Osteoblast (primary cell): ENCODE data around the gene CPEB4. TPM values are rescaled to one million over a fixed set of nuclear protein-coding genes. Genes with fewer than 3 reads are reported as not detected.

ENCODE experiments used
- DNase-seq: peaks from one replicate; pipeline ENCODE4 v3.0.0; 2011; ENCODE audit warnings: low spot score, mixed read lengths; ENCODE audit not compliant: insufficient read length; ENCODE audit errors: missing footprints
- H2AFZ ChIP-seq: 2 replicates; pipeline ENCODE4 v1.6.0; 2011; ENCODE audit warnings: mild to moderate bottlenecking, low read length
- H3K27ac ChIP-seq: 2 replicates; pipeline ENCODE4 v1.5.1; 2011; ENCODE audit warnings: mild to moderate bottlenecking, low read depth, low read length, moderate library complexity
- H3K27me3 ChIP-seq: 2 replicates; pipeline ENCODE4 v1.6.0; 2012; ENCODE audit warnings: mild to moderate bottlenecking, control low read depth, inconsistent platforms, low read length, moderate library complexity; ENCODE audit not compliant: insufficient read depth
- H3K36me3 ChIP-seq: 2 replicates; pipeline ENCODE4 v1.5.1; 2011; ENCODE audit warnings: mild to moderate bottlenecking, low read length, control low read depth, moderate library complexity; ENCODE audit not compliant: insufficient read depth
- H3K4me1 ChIP-seq: 2 replicates; pipeline ENCODE4 v1.5.1; 2011; ENCODE audit warnings: mild to moderate bottlenecking, low read length, control low read depth, moderate library complexity; ENCODE audit not compliant: insufficient read depth
- H3K4me2 ChIP-seq: 2 replicates; pipeline ENCODE4 v1.6.0; 2011; ENCODE audit warnings: mild to moderate bottlenecking, low read length; ENCODE audit not compliant: insufficient read depth
- H3K4me3 ChIP-seq: fragments of 200-600 bp; sonication (generic); 3 replicates; pipeline ENCODE4 v1.5.1; 2012; ENCODE audit warnings: mild to moderate bottlenecking, low read length, inconsistent platforms; ENCODE audit not compliant: insufficient read depth
- H3K79me2 ChIP-seq: 2 replicates; pipeline ENCODE4 v1.6.0; 2012; ENCODE audit warnings: mild to moderate bottlenecking, low read length, control low read depth, inconsistent platforms; ENCODE audit not compliant: insufficient read depth
- H3K9me3 ChIP-seq: 2 replicates; pipeline ENCODE4 v1.5.1; 2011; ENCODE audit warnings: low read depth, low read length, control low read depth
- H4K20me1 ChIP-seq: 2 replicates; pipeline ENCODE4 v1.6.0; 2012; ENCODE audit warnings: mild to moderate bottlenecking, low read length, control low read depth; ENCODE audit not compliant: insufficient read depth
- CTCF ChIP-seq: IDR thresholded peaks from 2 replicates; pipeline ENCODE4 v1.5.1; 2011; ENCODE audit warnings: mild to moderate bottlenecking, low read depth, low read length, moderate library complexity; ENCODE audit errors: extremely low read depth
- total RNA-seq: library from RNA; depleted of rRNA; stranded (reverse); fragments of >200 nt; gene quantifications from 2 replicates; pipeline ENCODE4 v1.2.3, GENCODE V29; 2012

CPEB4 gene
- total RNA-seq, 1 donor = 41.6 TPM

GRCh38 chr5:173920866-173921555 is 32.9 kb downstream of the CPEB4 start:
- no peak overlapping the region for H2AFZ ChIP-seq
- no peaks in the 10 kb centered on the region for H3K36me3 ChIP-seq
- peaks cover 54% of the 10 kb centered on the region for H3K79me2 ChIP-seq
- no peaks in the 10 kb centered on the region for H3K9me3 ChIP-seq
- H3K4me1 ChIP-seq = peaks cover 38% of the 10 kb centered on the region
- H3K27ac ChIP-seq = no peak overlapping the region
- no peak for DNase-seq
- H3K4me2 ChIP-seq = no peak overlapping the region
- no peak for TF ChIP-seq CTCF
- H3K4me3 ChIP-seq = no peak overlapping the region
- no peaks in the 10 kb centered on the region for H3K27me3 ChIP-seq
- H4K20me1 ChIP-seq = peaks cover 8% of the 10 kb centered on the region

- Histone ChIP-seq H3K79me2 (peaks cover 65% of the 10 kb centered on the region), H3K4me1 (peaks cover 47% of the 10 kb centered on the region), H4K20me1 (peaks cover 13% of the 10 kb centered on the region), H3K36me3 (no peaks in the 10 kb centered on the region), H3K9me3 (no peaks in the 10 kb centered on the region), H3K27me3 (no peaks in the 10 kb centered on the region), H3K27ac (no peak overlapping the region), H3K4me2 (no peak overlapping the region), H2AFZ (no peak overlapping the region), H3K4me3 (no peak overlapping the region)
- no peak for DNase-seq
- TF ChIP-seq CTCF = no peak
Observed at GRCh38 chr5:173922527-173922926, 34.4 kb downstream of the CPEB4 start.

- no peak for TF ChIP-seq CTCF
- peak overlapping the region; percentile 10 for H3K4me2 ChIP-seq
- no peaks in the 10 kb centered on the region for H3K36me3 ChIP-seq
- H3K4me1 ChIP-seq = peaks cover 47% of the 10 kb centered on the region
- peaks cover 13% of the 10 kb centered on the region for H4K20me1 ChIP-seq
- no peak for DNase-seq
- H3K27ac ChIP-seq = peak overlapping the region; percentile 54
- H2AFZ ChIP-seq = no peak overlapping the region
- no peaks in the 10 kb centered on the region for H3K27me3 ChIP-seq
- no peaks in the 10 kb centered on the region for H3K9me3 ChIP-seq
- H3K4me3 ChIP-seq = no peak overlapping the region
- H3K79me2 ChIP-seq = peaks cover 72% of the 10 kb centered on the region
Observed at GRCh38 chr5:173923218-173924095, 35.3 kb downstream of the CPEB4 start.

- H3K79me2 ChIP-seq = peaks cover 71% of the 10 kb centered on the region
- H4K20me1 ChIP-seq = peaks cover 13% of the 10 kb centered on the region
- H3K27ac ChIP-seq = no peak overlapping the region
Observed at GRCh38 chr5:173924899-173925298, 36.8 kb downstream of the CPEB4 start.

More at GRCh38 chr5:173924899-173925298, 36.8 kb downstream of the CPEB4 start:
- no peak overlapping the region for H3K4me3 ChIP-seq
- no peaks in the 10 kb centered on the region for H3K27me3 ChIP-seq
- no peak overlapping the region for H2AFZ ChIP-seq
- no peak overlapping the region for H3K4me2 ChIP-seq
- peaks cover 34% of the 10 kb centered on the region for H3K4me1 ChIP-seq
- no peaks in the 10 kb centered on the region for H3K36me3 ChIP-seq
- DNase-seq = no peak
- no peak for TF ChIP-seq CTCF
- H3K9me3 ChIP-seq = no peaks in the 10 kb centered on the region
